ENCODE measurements around the gene STK36. TPM values are rescaled to one million over a fixed set of nuclear protein-coding genes. Genes with fewer than 3 reads are reported as not detected.
A peak's percentile ranks its signal among the peaks of the same experiment; 100 is the strongest.

The STK36 gene
- total RNA-seq, 1 experiment from 2014 or later: 47.7 TPM

- TF ChIP-seq, protein P1, sequence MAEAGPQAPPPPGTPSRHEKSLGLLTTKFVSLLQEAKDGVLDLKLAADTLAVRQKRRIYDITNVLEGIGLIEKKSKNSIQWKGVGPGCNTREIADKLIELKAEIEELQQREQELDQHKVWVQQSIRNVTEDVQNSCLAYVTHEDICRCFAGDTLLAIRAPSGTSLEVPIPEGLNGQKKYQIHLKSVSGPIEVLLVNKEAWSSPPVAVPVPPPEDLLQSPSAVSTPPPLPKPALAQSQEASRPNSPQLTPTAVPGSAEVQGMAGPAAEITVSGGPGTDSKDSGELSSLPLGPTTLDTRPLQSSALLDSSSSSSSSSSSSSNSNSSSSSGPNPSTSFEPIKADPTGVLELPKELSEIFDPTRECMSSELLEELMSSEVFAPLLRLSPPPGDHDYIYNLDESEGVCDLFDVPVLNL (CRISPR knock-in tag; IDR thresholded peaks at IDR 0.05; ENCODE audit: borderline replicate concordance, low read depth): no peak
- TF ChIP-seq CBFB (CRISPR knock-in tag; IDR thresholded peaks at IDR 0.05; ENCODE audit: low read depth) (no peak), SP1 (CRISPR knock-in tag; conservative IDR thresholded peaks at IDR 0.05) (peak; percentile 75), USF2 (CRISPR knock-in tag; IDR thresholded peaks at IDR 0.05) (peak; percentile 38; the same call in 1 of the 2 replicates), OVOL2 (CRISPR knock-in tag; IDR thresholded peaks at IDR 0.05; ENCODE audit: borderline replicate concordance) (no peak), GABPB1 (CRISPR knock-in tag; IDR thresholded peaks at IDR 0.05) (peak; percentile 72), GTF2I (CRISPR knock-in tag; conservative IDR thresholded peaks at IDR 0.05) (no peak), ZNF138 (CRISPR knock-in tag; conservative IDR thresholded peaks at IDR 0.05) (no peak), TP53 (CRISPR knock-in tag; IDR thresholded peaks at IDR 0.05) (no peak), RELA (CRISPR knock-in tag; IDR thresholded peaks at IDR 0.05; ENCODE audit: borderline replicate concordance) (no peak), SOX15 (CRISPR knock-in tag; IDR thresholded peaks at IDR 0.05) (no peak), NR1H2 (CRISPR knock-in tag; IDR thresholded peaks at IDR 0.05) (no peak), ZNF219 (CRISPR knock-in tag; IDR thresholded peaks at IDR 0.05; ENCODE audit: borderline replicate concordance) (no peak), ZNF232 (CRISPR knock-in tag; IDR thresholded peaks at IDR 0.05) (peak; percentile 54; the same call in 1 of the 2 replicates), ARID4B (CRISPR knock-in tag; IDR thresholded peaks at IDR 0.05; ENCODE audit: borderline replicate concordance) (no peak; the same call in 1 of the 2 replicates), AR (CRISPR knock-in tag; IDR thresholded peaks at IDR 0.05) (no peak), ZNF532 (CRISPR knock-in tag; IDR thresholded peaks at IDR 0.05; ENCODE audit: borderline replicate concordance) (no peak), HMGA2 (CRISPR knock-in tag; IDR thresholded peaks at IDR 0.05) (no peak), PRRX2 (CRISPR knock-in tag; IDR thresholded peaks at IDR 0.05) (no peak), ESRRA (CRISPR knock-in tag; IDR thresholded peaks at IDR 0.05; ENCODE audit: borderline replicate concordance) (peak; percentile 59; the same call in 1 of the 2 replicates), TEAD4 (CRISPR knock-in tag; IDR thresholded peaks at IDR 0.05) (no peak)
- TF ChIP-seq, protein P2, sequence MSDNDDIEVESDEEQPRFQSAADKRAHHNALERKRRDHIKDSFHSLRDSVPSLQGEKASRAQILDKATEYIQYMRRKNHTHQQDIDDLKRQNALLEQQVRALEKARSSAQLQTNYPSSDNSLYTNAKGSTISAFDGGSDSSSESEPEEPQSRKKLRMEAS (CRISPR knock-in tag; IDR thresholded peaks at IDR 0.05): peak; percentile 87
- TF ChIP-seq, protein P3, sequence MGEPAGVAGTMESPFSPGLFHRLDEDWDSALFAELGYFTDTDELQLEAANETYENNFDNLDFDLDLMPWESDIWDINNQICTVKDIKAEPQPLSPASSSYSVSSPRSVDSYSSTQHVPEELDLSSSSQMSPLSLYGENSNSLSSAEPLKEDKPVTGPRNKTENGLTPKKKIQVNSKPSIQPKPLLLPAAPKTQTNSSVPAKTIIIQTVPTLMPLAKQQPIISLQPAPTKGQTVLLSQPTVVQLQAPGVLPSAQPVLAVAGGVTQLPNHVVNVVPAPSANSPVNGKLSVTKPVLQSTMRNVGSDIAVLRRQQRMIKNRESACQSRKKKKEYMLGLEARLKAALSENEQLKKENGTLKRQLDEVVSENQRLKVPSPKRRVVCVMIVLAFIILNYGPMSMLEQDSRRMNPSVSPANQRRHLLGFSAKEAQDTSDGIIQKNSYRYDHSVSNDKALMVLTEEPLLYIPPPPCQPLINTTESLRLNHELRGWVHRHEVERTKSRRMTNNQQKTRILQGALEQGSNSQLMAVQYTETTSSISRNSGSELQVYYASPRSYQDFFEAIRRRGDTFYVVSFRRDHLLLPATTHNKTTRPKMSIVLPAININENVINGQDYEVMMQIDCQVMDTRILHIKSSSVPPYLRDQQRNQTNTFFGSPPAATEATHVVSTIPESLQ (CRISPR knock-in tag; IDR thresholded peaks at IDR 0.05): no peak
These were observed 12.5 kb upstream of the STK36 start, which contains the start of the genes BCS1L and ZNF142 (continued) for GRCh38 chr2:218659258-218659987.

Data from WTC11 (cell line).